Nucleus accumbens (tissue), 56 donors: ENCODE data around the gene CPA2.
"Not testable (repeated sequence)": the region's sequence is repeated elsewhere in the genome, so short reads cannot be mapped to it uniquely, and the experiment has no call there.

Source experiments
- DNase-seq, 56 donors: peaks; one replicate each; lab custom pipeline; 2025; lab: John Stamatoyannopoulos, UW

CPA2 gene

DNA sequence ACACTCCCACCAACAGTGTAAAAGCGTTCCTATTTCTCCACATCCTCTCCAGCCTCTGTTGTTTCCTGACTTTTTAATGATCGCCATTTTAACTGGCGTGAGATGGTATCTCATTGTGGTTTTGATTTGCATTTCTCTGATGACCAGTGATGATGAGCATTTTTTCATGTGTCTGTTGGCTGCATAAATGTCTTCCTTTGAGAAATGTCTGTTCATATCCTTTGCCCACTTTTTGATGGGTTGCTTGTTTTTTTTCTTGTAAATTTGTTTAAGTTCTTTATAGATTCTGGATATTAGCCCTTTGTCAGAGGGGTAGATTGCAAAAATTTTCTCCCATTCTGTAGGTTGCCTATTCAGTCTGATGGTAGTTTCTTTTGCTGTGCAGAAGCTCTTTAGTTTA, 17.0 kb upstream of the CPA2 start:
- DNase-seq: not testable (repeated sequence)

- no peak for DNase-seq
Observed at GRCh38 chr7:130254555-130254954, 12.1 kb upstream of the CPA2 start.

DNA sequence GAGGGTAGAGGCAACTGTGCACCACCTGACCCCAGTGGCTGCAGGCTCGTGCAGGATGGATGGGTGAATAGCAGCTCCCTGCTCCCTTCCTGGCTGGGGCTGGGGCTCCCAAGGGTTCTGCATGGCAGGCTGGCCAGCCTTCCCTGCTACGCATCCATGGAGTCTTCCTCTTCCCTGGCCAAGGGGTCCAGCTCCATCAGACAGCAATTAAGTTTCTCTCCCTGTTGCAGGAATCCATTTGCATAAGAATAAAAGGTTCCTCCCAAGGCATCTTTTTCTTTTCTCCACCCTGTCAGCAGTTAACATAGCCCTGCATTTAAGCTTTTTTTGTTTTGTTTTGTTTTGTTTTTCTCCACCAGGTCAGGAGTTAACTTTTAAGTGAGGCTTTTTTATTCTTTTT, 10.0 kb upstream of the CPA2 start:
- no peak for DNase-seq

GRCh38 chr7:130258494-130259078, 8.1 kb upstream of the CPA2 start:
- no peak for DNase-seq

GRCh38 chr7:130262448-130262847, 4.2 kb upstream of the CPA2 start:
- peak in 7 of 56 donors; percentile 7 to 56 (median 17) for DNase-seq

DNA sequence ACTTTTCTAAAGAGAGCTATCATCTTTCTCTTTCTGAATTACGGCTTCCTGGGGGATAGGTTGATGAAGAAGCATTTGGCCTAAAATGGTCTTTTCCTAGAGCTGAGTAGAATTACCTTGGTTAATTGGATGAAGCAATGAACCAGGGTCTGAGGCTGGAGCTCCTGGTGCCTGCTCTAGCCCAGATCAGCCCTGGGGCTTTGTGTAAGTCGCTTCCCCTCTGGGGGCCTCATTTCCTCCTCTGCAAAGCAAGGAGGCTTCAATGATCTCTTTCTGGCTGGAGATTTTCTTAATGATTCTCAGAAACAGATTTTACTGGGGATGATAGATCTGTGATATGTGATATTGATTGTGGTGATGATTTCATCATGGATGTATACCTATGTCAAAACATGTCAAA, 3.5 kb upstream of the CPA2 start:
- DNase-seq: no peak

GRCh38 chr7:130266961-130267321, 278 bp downstream of the CPA2 start:
- no peak for DNase-seq

DNA sequence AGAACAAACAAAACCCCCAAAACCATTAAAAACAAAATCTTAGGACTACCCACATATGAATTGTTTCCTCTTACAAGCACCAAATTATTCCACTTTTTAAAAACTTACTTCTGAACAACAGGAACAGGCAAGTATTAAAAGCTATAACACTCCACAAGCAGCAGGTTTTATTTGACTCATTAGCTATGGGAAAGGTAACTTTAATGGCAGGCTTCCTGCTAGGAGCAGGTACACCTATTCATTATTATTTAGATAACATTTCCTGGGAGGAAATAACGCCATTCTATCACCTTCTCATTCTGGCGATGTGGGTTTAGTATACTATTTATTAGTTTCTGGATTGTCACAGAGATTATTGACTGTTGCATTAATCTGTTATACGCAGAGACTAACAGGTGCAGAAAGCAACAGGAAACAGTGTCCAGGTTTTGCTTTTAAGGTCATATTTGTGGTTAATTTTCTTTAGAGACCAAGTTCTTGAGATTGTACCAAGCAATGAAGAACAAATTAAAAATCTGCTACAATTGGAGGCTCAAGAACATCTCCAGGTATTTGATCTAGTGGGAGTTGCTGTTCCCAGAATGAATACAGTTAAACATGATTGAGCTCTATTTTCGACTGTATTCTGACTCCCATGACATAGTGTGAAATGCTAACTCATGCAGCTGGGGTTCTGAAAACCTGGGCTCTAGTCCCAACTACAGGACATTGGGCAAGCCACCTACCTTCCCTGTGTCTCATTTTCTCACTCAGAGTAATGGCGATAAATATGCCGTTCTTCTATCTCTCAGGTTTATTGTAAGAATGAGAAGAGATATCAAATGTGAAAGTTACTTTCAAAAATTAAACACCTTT, 2.0 kb downstream of the CPA2 start:
- no peak for DNase-seq

GRCh38 chr7:130269318-130269694, 2.6 kb downstream of the CPA2 start:
- no peak for DNase-seq

DNA sequence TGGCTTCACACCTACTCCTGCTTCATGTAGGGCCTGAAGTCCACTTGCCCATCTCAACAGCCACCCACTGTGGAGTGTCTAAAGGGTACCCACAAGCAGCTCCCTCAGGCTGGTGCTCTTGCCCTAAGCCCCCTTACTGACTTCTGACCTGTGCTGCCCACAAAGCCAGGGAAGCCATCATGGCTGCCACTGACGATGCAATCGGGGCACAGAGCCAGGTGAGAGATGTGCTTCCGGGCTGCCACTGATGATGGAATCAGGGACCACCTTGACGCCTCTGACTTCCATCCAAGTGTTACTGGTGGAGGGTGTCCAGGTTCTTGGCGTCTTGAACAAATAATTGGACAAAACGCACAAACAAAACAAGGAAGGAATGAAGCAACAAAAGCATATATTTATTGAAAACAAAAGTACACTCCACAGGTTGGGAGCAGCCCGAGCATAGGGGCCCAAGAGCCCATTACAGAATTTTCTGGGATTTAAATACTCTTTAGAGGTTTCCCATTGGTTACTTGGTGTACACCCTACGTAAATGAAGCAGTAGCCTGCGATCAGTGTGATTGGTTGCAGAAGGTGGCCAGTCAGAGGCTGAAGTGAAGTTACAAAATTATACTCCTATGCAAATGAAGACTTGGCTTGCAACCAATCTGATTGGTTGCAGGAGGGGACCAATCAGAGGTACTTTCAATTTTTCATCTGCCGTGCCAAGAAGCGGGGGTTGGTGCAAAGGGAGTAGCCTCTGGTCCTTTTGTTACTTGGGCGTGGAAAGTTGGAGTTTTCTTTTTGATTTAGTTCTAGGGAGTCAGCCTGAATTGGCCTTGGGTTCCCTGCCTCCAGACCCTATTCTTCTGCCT, 4.5 kb downstream of the CPA2 start:
- no peak for DNase-seq

DNA sequence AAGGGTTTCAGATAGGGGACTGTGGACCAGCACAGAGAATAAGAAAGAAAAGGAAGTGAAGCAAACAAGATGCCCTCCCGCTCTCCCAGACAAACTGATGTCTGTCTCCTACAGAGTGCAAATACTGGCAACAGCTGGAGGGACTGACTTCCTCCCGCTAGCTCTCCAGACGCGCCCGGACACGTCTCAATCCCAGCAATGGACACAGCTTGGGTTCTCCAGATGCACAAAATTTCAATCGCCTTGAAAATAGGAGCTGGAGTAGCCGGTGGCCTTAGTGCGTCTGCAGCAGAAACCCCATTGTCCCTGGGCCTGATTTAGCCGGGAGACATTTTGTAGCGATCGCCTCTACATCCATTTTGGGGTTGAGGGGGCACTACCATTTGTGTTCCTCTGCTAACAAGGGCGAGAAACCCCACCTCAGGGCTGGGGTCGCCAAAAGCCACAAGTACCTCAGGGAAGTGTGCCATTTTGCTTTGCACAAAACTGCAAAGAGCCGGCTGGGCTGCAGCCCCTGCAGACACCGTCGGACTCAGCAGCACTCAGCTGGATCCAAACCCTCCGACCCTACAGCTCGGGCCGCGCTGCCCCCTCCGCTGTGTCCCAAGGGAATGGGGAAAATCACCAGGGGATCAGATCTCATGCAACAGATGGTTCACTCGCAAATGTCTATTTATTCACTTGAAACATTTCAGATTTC, 5.9 kb downstream of the CPA2 start:
- DNase-seq: peak in 11 of 56 donors; percentile 14 to 66 (median 35)

DNA sequence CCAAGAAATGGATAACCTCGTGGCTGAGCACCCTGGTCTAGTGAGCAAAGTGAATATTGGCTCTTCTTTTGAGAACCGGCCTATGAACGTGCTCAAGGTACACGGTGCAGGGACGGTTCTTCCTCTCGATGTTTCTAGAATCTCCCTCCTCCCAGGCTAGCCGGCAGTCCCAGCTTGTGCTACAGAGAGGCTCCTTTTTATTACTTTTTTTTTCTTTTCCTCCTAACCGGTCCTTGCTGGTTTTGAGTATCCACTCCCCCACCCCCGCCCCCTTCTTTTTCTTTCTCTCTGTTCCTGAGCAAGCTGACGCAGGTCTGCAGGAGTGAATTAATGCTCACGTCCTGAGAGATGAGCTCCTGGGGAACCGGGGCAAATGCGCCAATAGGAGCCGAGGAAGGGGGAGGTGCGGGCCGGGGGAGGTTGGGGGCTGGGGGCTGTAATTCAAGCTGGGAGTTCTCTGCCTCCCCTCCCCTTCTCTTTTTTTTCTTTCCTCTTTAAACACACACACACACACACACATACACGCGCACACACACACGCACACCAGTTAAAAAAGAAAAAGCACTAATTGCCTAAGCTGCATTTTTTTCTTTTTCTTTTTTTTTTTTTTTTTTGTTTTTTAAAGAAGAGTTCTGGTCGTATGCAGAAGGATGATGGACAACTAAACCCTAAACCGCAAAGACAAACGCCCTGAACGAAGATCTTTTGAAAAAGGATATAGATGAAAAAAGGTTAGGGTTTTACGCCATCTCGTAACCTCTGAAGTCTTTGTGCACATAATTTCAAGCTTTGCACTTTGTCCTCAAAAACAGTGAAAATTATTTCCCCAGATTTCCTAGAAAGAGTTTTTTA, 6.6 kb downstream of the CPA2 start:
- peak in 38 of 56 donors; percentile 8 to 84 (median 40) for DNase-seq

GRCh38 chr7:130273933-130274255, 7.2 kb downstream of the CPA2 start:
- DNase-seq: no peak

DNA sequence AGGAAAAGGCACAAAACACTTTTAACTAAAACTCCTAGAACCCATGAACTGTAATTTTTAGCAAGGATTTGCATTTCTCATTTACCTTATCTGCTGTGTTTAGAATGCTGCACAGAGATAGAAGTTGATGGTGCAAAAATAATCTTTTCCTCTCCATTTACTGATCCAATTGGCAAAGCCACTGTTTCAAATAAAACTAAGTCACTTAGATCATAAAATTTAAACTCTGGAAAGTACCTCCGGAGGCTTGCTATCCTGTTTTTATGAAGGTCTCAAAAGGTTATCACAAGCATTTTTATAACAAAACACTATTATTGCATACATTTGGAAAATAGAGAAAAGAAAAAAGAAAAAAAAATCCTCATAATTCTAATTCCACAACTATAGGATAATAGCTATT, 7.6 kb downstream of the CPA2 start:
- DNase-seq: no peak

DNA sequence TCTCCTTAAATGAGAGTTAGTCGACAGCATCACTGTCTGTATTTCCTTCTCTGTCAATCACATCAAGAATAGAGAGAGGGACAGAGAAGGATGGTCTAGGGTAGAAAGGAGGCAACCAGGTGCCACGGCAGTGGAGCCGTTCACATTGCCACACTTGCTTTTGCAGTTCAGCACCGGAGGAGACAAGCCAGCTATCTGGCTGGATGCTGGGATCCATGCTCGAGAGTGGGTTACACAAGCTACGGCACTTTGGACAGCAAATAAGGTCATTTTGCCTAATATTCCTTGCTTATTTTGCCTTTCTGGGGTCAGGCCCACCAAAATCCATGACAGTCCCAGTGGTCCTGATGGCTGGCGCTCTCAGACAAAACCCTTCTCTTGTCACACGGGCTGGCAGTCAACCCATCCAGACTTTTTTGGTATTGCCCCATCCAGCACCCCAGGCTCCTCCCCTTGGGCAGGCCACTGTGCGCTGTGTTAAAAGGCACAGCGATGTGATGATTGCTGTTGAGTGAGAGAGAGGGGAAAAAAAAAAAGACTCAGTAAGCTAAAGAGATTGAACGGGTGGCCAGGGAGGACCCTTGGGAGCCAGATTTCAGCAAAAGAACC, 8.4 kb downstream of the CPA2 start:
- peak in 1 of 56 donors; percentile 3 for DNase-seq

DNA sequence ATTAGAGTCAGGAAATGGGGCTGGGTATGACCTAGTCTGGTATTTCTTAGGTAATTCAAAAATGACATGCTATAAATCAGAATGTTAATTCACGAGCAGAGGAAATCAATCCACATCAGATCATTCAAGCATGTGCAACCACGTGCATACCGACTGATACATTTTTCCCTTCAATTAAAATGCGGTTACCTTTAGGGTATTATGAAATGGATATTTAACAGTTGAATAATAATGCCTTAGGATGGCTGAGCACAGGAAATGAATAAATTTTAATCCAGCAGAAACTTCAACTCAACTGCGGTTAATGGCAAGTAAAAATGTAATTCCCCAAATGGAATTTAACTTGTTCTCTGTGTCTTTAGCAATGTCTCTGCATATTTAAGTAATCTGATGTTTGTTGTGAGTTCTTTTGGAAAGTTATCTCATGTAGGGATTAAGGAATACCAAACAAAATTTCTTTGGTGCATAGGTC, 9.2 kb downstream of the CPA2 start:
- DNase-seq: no peak

DNA sequence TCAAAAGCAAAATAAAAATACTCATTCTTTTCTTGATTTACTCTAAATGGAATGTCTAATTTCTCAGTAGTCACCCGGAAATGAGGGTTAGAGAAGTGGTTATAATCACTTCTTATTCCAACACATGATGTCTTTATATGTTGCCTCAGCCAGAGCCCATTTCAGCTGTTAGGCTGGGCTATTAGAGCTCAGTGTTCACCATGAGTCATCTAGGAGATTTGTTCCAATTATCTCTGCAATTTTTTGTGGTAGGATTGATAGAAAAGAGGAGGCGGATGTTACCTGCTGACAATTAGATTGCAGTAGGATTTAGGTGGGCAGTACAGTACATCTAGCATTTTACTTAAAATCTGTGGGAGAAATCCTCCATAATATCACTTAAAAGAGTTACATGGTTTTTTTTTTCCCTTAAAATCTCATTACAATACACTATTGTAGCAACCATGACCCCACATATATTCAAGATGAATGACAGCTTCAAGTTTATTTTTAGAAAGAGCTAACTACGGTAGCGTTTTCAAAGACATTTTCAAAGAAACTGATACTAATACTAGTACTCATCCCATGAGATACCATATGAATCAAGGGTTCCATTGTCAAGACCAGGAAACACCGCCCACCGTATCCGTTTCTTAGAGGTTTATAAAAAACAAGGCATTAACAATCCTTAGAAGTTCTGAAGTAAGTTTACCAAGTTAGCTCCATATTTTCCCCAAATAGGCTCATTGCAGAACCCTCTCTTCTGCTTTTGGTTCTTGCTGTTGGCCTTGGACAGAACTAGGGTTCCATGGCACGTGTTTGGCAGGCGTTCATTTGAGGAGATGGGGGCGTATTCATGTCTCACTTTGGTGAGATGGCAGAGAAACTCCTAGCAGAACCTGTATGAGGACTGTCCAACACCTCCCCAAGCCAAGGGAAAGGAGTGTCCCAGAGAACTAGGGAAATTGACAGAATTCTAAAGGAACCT, 10.4 kb downstream of the CPA2 start:
- DNase-seq: peak in 6 of 56 donors; percentile 5 to 32 (median 10)
